ENCODE data around the gene TBC1D8B.

TBC1D8B gene

DNA sequence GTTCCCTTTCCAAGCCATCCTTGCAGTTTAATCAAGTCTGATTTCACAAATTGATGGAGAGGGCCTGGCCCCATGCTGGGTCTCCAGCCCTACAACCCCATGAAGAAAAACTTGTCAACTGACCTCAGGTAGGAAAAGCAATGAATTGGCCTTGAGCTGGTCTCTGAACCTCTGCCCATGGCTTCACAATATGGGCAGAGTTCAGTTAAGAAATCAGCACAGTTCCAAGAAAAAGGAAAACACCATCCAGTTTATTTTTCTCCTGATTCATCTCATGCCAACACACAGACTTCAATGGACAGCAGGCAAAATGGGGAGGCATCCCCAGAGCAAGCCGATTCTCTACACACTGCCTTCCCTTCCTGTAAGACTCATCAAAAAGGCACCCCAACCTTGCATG, 97.4 kb downstream of the TBC1D8B start:
- TF ChIP-seq, protein P1, sequence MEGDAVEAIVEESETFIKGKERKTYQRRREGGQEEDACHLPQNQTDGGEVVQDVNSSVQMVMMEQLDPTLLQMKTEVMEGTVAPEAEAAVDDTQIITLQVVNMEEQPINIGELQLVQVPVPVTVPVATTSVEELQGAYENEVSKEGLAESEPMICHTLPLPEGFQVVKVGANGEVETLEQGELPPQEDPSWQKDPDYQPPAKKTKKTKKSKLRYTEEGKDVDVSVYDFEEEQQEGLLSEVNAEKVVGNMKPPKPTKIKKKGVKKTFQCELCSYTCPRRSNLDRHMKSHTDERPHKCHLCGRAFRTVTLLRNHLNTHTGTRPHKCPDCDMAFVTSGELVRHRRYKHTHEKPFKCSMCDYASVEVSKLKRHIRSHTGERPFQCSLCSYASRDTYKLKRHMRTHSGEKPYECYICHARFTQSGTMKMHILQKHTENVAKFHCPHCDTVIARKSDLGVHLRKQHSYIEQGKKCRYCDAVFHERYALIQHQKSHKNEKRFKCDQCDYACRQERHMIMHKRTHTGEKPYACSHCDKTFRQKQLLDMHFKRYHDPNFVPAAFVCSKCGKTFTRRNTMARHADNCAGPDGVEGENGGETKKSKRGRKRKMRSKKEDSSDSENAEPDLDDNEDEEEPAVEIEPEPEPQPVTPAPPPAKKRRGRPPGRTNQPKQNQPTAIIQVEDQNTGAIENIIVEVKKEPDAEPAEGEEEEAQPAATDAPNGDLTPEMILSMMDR (IDR thresholded peaks at IDR 0.05; ENCODE audit: low read depth, low read length) = no peak
- H3K4me3 ChIP-seq (ENCODE audit: low read depth, low read length) = no peak overlapping the region

- TF ChIP-seq, protein P1 (IDR thresholded peaks at IDR 0.05; ENCODE audit: low read depth, low read length) = no peak
- no peak overlapping the region for H3K4me3 ChIP-seq (ENCODE audit: low read depth, low read length)
Observed at GRCh38 chrX:106901341-106901740, 98.9 kb downstream of the TBC1D8B start.

GRCh38 chrX:106901781-106902219, 99.3 kb downstream of the TBC1D8B start:
- H3K4me3 ChIP-seq (ENCODE audit: low read depth, low read length) = no peak overlapping the region
- TF ChIP-seq, protein P1 (IDR thresholded peaks at IDR 0.05; ENCODE audit: low read depth, low read length) = no peak

DNA sequence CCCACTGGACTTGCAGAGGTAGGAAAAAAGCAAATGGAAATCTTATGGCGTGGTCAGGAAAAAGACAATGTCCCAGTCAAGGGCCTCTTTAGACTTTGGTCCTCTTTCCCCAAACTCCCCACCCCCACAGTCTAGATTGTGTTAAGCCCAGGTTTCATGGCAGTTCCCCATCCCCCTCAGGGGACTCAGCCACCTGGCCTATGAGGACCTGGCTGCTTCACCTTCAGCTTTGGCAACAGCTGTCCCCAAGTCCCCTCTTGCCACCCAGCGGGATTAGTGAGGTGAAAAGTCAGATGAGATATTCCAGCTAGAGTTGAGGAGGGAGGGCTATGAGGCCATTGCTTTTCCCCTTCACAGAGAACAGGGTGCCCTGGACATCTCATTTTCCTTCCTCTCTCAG, 100.2 kb downstream of the TBC1D8B start:
- H3K4me3 ChIP-seq (ENCODE audit: low read depth, low read length) = no peak overlapping the region
- TF ChIP-seq, protein P1 (IDR thresholded peaks at IDR 0.05; ENCODE audit: low read depth, low read length) = no peak

DNA sequence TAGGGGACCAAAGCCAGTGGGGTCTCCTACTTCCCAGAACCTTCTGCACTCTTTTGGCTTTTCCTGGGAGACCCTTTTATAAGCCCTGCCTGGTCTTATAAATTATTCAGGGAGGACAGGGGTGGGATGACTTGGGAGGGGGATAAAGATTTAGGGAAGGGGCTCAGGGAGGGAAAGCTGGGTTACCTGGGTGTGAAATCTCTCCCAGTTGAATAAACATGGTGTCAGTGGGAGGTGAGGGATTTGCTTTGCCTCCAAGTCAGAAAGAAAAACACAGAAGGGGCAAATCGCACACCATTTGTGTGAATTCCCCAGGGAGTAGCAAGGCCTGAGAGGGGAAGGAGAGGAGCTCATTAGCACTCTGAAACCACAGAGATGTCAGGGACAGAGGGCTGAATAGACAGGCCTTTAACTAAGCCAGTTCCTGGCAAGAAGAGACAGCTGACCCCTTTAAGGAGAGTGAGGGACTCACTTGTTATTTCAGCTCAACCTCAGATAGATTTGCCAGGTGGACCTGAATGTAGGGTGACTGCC, 100.9 kb downstream of the TBC1D8B start, which contains the start of gene RIPPLY1:
TSS of gene RIPPLY1 (minus strand) at position 51 of the 534 bp plus-strand sequence. CDS start 54 bp downstream, outside the sequence.
- H3K4me3 ChIP-seq (ENCODE audit: low read depth, low read length) = no peak within 1 kb of the TSS
- TF ChIP-seq, protein P1 (IDR thresholded peaks at IDR 0.05; ENCODE audit: low read depth, low read length) = no peak

GRCh38 chrX:106903856-106904528, 101.5 kb downstream of the TBC1D8B start:
- TF ChIP-seq, protein P1 (IDR thresholded peaks at IDR 0.05; ENCODE audit: low read depth, low read length) = no peak
- no peak overlapping the region for H3K4me3 ChIP-seq (ENCODE audit: low read depth, low read length)

- TF ChIP-seq, protein P1 (IDR thresholded peaks at IDR 0.05; ENCODE audit: low read depth, low read length) = no peak
- H3K4me3 ChIP-seq (ENCODE audit: low read depth, low read length) = no peak overlapping the region
Observed at GRCh38 chrX:106905064-106905708, 102.7 kb downstream of the TBC1D8B start.

Data from WI38 (cell line).